GM03348 (cell line): ENCODE results near the gene NAA20.
A peak's percentile ranks its signal among the peaks of the same experiment; 100 is the strongest.

Experiments used
- DNase-seq: peaks from one replicate; pipeline ENCODE4 v3.0.0; 2012; ENCODE audit warnings: low spot score

The NAA20 gene

DNA sequence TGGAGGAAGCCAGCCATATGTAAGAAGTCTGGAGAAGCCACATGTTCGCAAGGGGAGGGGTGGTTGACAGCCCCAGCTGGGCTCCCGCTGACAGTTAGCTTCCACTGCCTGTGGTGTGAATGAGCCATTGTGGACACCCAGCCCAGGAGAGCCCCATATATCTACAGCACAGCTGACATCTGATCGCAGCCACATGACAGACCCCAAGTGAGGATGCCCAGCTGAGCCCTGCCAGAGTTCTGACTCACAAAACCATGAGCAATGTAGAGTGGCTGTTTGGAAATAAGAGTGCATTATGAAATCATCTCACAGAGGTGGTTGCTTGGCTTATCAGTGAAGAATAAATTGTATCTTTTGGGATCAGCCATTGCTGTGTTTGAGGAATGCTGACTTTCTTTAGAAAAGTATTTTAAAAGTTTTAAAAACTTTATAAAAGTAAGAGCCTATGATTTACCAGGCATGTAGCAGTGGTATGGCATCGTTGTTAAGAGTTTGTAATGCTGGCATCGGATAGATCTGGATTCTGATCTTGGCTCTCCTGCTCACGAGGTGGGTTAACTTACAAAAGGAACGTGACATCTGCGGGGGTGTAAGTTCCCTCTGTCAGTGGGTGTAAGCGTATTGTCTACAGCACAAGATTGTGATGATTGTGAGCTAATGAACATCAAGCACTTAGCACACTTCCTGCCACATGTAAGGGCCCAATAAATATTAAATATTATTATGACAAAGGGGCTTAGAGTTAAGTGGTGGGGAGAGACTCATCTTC, 59.3 kb downstream of the NAA20 start:
- DNase-seq, result peak; percentile 45

DNA sequence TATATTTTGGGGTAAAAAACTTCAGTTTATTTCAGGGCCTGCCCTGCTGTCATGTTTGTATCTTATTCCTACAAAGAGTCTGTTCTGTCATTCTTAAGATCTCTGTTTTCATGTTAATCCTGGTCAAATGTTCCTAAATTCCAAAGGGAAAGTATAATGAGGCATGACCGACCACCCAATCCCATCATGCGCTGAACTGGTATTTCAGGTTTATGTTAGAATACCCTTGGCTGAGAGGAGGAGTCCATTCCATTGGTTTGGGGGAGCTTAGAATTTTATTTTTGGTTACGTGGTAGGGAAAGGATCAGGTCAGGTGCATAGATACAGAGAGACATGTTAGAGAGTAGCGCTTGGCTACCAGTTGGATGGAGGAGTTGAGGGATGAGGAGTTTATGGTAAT, 60.9 kb downstream of the NAA20 start:
- no peak for DNase-seq

DNA sequence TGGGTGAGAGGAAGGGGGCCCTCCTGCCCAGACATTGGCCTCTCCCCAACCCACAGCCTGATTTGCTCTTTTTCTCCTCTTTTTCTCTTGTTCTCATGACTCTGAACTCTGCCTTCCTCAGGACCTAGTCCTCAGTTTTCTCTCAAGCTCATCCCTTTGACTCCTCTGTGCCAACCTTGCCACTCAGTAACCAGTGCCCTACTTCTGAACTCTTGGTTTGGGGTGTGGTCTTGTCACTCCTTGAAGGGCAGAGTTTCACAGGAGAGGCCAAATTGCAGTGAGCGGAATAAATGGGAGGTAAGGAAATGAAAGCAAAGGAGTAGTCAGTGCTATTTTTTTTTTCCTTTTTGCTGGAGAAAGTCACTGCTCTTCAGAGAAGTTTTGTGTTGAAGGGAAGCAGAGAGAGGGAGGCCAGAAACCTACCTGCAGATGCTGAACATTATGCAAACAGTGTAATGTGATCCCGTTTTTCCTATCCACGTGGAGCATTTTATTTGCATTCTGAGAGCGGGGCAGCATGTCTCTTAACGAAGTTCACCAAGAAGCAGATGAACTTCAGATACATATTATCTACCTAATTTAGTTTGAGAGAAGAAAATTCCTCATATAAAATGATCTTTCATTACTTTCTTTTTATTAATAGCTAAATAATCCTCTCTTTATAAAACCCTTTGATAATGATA, 62.1 kb downstream of the NAA20 start:
- no peak for DNase-seq
